T1000 (cell line): ENCODE results near the gene DNAJC30.

ENCODE experiments used
- DNase-seq: peaks from one replicate; lab custom pipeline; 2025; ENCODE audit warnings: mixed read lengths; lab: John Stamatoyannopoulos, UW

The DNAJC30 gene

GRCh38 chr7:73707045-73707631 lies 23.9 kb upstream of the DNAJC30 start:
- peak; percentile 81 for DNase-seq

GRCh38 chr7:73706126-73707044 lies 23.1 kb upstream of the DNAJC30 start:
- no peak for DNase-seq

- DNase-seq = no peak
Observed at GRCh38 chr7:73705551-73705920, 22.3 kb upstream of the DNAJC30 start.

DNA sequence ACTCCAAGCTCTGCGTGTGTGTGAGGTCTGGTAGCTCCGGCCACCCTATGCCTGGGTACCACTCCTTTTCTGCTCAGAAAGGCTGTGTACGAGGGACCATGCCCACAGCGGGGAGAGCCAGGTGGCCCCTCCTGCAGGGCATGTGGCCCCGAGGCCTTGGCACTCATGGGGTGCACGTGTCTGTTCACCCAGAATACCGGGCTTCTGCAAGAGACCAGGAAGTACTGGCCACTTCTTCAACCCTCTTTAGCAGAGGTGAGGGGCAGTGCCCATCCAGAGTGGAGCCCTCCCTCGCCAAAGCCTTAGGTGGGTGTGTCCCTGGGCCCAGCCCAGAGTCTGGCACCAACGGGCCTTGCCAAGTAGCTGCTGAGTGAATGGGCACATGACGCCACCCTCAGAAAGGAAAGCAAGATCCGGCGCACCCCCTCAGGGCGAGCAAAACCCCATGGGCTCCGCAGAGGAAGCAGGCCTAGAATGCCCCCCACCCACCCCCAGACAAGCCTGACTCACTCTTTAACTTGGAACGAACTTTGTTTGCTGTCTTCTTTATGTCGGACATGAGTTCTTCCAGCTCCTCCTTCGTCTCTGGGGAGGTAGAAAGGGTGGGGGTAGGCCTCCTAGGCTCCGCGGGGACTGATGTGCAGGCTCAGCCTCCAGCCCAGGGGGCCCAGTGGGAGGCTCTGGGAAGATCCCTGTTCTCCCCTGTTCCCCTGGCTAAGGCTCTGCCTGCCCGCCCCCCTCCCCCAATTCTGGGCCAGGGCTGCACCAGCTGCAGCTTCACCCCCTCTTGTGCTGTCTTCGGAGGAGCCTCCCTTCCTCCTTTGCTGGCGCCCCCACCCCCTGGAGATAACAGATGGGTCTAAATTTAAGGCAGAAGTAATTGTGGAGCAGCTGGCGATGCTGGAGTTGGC lies 21.6 kb upstream of the DNAJC30 start:
- DNase-seq = peak; percentile 84

DNA sequence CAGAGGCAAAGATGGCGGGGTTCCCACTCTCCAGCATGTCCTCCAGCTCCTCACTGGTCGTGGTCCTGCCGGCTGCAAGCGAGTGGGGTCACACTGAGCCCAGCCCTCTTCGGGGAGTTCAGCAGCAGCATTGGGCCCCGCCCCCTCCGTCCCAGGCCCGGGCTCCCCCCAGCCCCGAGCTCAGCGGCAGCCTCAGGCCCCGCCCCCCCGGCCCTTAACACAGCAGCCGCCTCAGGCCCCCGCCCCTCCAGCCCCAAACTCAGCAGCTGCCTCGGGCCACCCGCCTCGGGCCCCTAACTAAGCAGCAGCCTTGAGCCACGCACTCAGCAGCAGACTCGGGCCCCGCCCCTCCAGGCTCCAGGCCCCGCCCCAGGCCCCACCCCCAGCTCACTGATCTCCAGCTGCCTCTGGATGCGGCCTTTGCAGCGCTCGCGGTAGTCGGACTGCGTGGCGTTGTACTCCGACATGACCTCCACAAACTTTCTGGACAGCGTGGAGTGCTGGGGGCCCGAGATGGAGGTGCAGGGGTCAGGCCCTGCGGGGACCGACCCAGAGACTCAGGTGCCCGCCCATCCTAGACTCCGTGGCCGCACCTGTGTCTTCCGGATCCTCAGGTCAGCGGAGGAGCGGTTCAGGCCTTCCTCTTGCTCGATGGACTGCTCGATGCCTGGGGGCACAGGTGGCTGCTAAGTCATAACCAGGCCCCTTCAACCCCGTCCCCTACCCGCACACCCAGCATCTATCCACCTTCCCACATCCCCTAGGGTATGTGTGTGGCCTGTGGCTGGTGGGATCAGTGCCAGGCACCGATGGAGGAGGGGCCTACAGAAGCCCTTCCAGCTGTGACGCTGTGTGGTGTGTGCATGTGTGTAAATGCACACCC lies 20.7 kb upstream of the DNAJC30 start:
- DNase-seq = peak; percentile 37

DNA sequence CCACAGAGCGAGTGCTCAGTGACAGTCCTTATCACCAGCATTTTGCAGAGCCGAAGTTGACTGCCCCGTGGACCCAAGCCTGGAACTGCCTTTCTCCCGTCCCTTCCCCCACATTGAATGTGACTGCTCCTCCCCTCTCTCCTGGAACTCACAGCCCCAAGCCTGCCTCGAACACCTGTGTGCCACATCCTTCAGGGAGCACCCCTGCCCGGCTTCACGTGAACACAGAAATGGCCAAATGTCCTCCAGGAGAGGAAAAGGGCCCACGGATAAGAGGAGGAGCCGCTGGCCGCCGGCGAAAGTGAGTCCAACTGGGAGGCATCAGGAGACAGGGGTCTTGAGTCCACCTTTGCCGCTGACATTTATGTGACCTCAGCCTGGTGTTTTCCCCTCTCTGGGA lies 20.0 kb upstream of the DNAJC30 start:
- no peak for DNase-seq

GRCh38 chr7:73702665-73703064 lies 19.4 kb upstream of the DNAJC30 start:
- DNase-seq = no peak

- no peak for DNase-seq
Observed at GRCh38 chr7:73702226-73702625, 19.0 kb upstream of the DNAJC30 start.

GRCh38 chr7:73701357-73701995 lies 18.2 kb upstream of the DNAJC30 start:
- no peak for DNase-seq

- no peak for DNase-seq
Observed at GRCh38 chr7:73700581-73701134, 17.4 kb upstream of the DNAJC30 start.

DNA sequence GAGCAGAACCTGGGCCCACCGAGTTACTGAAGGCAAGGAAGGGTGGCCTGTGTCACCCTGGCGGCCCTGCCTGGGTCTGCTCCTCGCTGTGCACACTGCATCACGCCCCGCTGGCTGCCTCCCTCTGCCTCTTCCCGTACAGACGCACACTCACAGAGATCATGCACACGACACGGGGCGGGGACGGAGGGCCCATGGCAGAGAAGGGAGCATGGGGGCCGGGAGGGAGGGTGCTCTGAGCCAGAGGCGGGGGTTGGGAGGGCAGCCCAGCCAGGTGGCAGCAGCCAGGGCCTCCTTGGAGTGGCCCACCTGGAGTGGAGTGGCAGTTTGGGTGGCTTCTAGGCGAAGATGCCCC lies 16.8 kb upstream of the DNAJC30 start:
- no peak for DNase-seq

DNA sequence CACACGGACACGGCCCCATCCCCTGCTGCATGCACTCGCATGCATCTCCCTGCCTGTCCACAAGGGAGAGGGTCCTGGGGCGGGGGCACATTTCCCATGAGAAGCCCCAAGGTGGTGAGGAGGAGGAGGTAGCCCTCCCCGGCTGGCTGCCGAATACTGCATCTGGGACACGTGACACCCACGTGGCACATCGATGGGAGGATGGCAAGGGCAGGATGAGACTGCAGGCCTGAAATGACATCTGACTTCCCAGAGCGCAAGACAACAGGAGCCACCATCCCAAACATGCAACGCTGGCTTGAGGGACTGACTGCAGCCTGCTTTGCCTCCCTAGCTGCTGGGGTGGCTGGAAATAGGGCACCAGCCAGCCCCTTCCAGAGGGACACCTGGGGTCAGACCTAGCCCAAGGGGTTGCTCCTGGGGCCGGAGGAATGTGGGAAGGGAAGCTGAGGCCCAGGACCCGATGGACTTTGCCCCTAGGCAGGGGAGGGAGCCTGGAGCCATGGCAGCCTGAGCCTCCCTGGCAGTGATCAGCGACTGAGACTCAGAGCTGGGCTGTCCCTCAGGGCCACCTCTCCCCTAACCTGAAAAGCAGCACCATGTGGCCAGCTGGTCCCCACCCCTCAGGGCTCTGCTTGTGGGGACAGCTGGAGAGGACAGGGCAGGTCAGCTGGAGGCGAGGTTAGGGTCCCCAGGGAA lies 16.3 kb upstream of the DNAJC30 start:
- DNase-seq = no peak

DNA sequence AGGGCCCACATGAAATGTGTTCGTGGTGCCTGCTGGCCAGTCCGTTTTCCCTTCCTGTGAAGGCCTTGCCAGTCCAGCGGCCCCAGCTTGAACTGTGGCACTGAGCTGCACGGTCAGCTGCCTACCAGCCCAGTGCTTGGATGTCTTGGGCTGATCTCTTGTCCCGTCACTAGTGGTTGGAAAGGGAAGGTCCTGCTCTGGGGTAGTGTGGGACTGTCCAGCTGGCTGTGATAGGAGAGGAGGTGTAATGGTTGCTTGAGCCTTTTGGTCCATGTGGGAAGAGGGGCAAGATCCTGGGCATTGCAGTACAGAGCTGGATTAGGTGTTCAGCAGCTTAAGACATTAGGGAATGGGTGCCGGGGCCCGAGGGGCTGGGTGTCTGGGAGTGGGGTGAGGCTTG lies 15.2 kb upstream of the DNAJC30 start:
- DNase-seq = no peak

DNA sequence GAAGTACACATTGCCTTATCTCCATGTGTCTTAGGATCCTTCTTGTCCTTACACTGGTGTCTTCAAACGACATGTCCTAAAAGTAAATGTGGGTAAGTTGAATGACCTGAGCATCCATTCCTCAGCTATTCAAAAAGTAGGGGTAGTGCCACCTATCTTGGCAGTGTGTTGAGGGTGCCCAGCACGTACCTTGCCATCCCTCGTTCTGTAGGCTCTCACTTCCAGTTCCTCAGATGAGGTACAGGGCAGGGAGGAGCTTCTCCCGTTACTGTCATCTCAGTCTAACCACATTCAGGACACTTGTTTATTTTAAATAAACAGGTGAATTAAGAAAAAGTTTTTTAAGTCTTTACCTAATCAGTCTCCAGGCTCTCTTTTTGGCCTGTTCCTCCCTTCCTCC lies 13.1 kb upstream of the DNAJC30 start:
- DNase-seq = no peak

- DNase-seq = no peak
Observed at GRCh38 chr7:73690646-73691045, 7.4 kb upstream of the DNAJC30 start.

- DNase-seq = no peak
Observed at GRCh38 chr7:73688288-73688687, 5.0 kb upstream of the DNAJC30 start.

GRCh38 chr7:73685311-73685710 lies 2.1 kb upstream of the DNAJC30 start:
- DNase-seq = no peak

GRCh38 chr7:73683788-73684693 lies 788 bp upstream of the DNAJC30 start:
- no peak for DNase-seq

- DNase-seq = no peak
Observed at GRCh38 chr7:73682745-73683055, 553 bp downstream of the DNAJC30 start.
